Transverse colon (tissue), 4 donors: ENCODE results near the gene SCRG1. TPM values are rescaled to one million over a fixed set of nuclear protein-coding genes. Genes with fewer than 3 reads are reported as not detected.

Experiments used
- DNase-seq: peaks from one replicate; pipeline ENCODE4 v3.0.0-alpha.2; 2019
- H3K27ac ChIP-seq, 4 donors: fragments of 200-600 bp; sonication (generic); 2 replicates each; pipeline ENCODE4 v1.5.1; 2016 to 2018; ENCODE audit warnings: inconsistent platforms in 4 of 4
- H3K27me3 ChIP-seq: fragments of 200-600 bp; sonication (generic); 2 replicates; pipeline ENCODE4 v1.5.1; 2017; ENCODE audit warnings: inconsistent platforms
- H3K36me3 ChIP-seq, 4 donors: fragments of 200-600 bp; sonication (generic); 2 replicates each; pipeline ENCODE4 v1.5.1; 2017 to 2019; ENCODE audit warnings: inconsistent platforms in 4 of 4
- H3K4me1 ChIP-seq, 4 donors: fragments of 200-600 bp; sonication (generic); 2 replicates each; pipeline ENCODE4 v1.5.1; 2017 to 2020; ENCODE audit warnings: inconsistent platforms in 4 of 4
- H3K4me3 ChIP-seq, 4 donors: fragments of 200-600 bp; sonication (generic); 1 replicate in 1 of 4; 2 replicates in 3 of 4; pipeline versions ENCODE4 v1.5.1 to v1.6.1; 2017 to 2019; ENCODE audit warnings: inconsistent platforms in 4 of 4
- H3K9me3 ChIP-seq, 2 donors: fragments of 200-600 bp; sonication (generic); 2 replicates each; pipeline ENCODE4 v1.5.1; 2017 to 2019; ENCODE audit warnings: inconsistent platforms in 2 of 2
- EP300 ChIP-seq: sonication (generic); formaldehyde crosslinking; IDR thresholded peaks from one replicate; pipeline ENCODE4 v1.6.1; 2017; ENCODE audit warnings: antibody characterized with exemption, low read depth
- POLR2A ChIP-seq: fragments of 450-650 bp; IDR thresholded peaks from one replicate; pipeline ENCODE4 v1.6.1; 2016; ENCODE audit warnings: antibody characterized with exemption, mild to moderate bottlenecking, moderate library complexity
- POLR2AphosphoS5 ChIP-seq, 3 donors: sonication (generic); formaldehyde crosslinking; IDR thresholded peaks; one replicate each; pipeline ENCODE4 v1.6.1; 2016; ENCODE audit warnings: antibody characterized with exemption in 3 of 3
- WGBS, 2 donors: methylation state at CpG; one replicate each; pipeline ENCODE4 v1.1.5; 2018; ENCODE audit warnings: low coverage in 1 of 2; 5-methylcytosine and 5-hydroxymethylcytosine counted together
- in situ Hi-C, 4 donors: fragments of 200-750 bp; cut with MboI; loops; one replicate each; pipeline versions ENCODE4 v1.15.0 to v1.15.1; 2017; ENCODE audit warnings: low sequenced_read_pairs in 3 of 4, low pct_ligation_motif_present in 1 of 4, low pct_unique_long_range_greater_than_20kb in 1 of 4
- intact Hi-C: fragments of 100-400 bp; cut with DNase I; formaldehyde crosslinking; loops from one replicate; pipeline ENCODE4 v1.15.1; 2023; ENCODE audit warnings: low total_unique reads
- total RNA-seq, 4 donors: library from RNA; depleted of rRNA; stranded (reverse); fragments of >200 nt; gene quantifications; one replicate each; pipeline ENCODE4 v1.1.0, GENCODE V29; 2016
- TF ChIP-seq, protein P1 (sequence below), 5 experiments: fragments of 200-600 bp in 3 of 5; fragments of 450-650 bp in 2 of 5; sonication (generic) in 3 of 5; IDR thresholded peaks; 1 replicate in 2 of 5; 2 replicates in 3 of 5; pipeline ENCODE4 v1.5.1; 2016 to 2017; ENCODE audit warnings: antibody characterized with exemption in 5 of 5, inconsistent platforms in 3 of 5, mild to moderate bottlenecking in 2 of 5, moderate library complexity in 1 of 5

SCRG1 gene
- total RNA-seq, 4 donors from 2014 or later, result 0.32 to 1.4 (median 1.0) TPM

- no peaks in the 10 kb centered on the region for H3K36me3 ChIP-seq
- 91 to 97% methylated on average over 4 of the region's 4 CpGs for WGBS, 2 donors
- H3K9me3 ChIP-seq, result no peaks in the 10 kb centered on the region
- H3K4me3 ChIP-seq, result no peak overlapping the region
- in situ Hi-C loops, result no loop called here
- no peaks in the 10 kb centered on the region for H3K27me3 ChIP-seq
- no peak for DNase-seq
- intact Hi-C loops, result no loop called here
- TF ChIP-seq, protein P1, sequence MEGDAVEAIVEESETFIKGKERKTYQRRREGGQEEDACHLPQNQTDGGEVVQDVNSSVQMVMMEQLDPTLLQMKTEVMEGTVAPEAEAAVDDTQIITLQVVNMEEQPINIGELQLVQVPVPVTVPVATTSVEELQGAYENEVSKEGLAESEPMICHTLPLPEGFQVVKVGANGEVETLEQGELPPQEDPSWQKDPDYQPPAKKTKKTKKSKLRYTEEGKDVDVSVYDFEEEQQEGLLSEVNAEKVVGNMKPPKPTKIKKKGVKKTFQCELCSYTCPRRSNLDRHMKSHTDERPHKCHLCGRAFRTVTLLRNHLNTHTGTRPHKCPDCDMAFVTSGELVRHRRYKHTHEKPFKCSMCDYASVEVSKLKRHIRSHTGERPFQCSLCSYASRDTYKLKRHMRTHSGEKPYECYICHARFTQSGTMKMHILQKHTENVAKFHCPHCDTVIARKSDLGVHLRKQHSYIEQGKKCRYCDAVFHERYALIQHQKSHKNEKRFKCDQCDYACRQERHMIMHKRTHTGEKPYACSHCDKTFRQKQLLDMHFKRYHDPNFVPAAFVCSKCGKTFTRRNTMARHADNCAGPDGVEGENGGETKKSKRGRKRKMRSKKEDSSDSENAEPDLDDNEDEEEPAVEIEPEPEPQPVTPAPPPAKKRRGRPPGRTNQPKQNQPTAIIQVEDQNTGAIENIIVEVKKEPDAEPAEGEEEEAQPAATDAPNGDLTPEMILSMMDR (IDR thresholded peaks at IDR 0.05), result no peak
- TF ChIP-seq EP300 (no peak), POLR2AphosphoS5 (IDR thresholded peaks at IDR 0.05) (no peak), POLR2A (no peak)
- peaks cover 0 to 7% (median 0%) of the 10 kb centered on the region in 4 donors for H3K4me1 ChIP-seq
- no peak overlapping the region for H3K27ac ChIP-seq
These were observed 16.6 kb downstream of the SCRG1 start for GRCh38 chr4:173382349-173382748.

DNA sequence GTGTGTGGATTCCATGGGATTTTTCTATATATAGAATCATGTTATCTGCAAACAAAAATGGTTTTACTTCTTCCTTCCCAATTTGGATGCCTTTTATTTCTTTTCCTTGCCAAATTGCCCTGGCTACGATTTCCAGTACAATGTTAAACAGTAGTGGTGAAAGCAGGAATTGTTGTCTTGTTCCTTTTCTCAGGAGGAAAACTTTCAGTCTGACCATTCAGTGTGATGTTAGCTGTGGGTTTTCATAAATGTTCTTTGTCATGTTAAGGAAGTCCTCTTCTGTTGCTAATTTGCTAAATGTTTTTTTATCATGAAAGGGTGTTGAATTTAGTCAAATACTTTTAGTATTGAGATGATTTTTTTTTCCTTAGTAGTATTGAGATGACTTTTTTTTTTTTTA lies 17.3 kb downstream of the SCRG1 start:
- peaks cover 0 to 7% (median 0%) of the 10 kb centered on the region in 4 donors for H3K4me1 ChIP-seq
- intact Hi-C loops, result no loop called here
- no peaks in the 10 kb centered on the region for H3K27me3 ChIP-seq
- no peak overlapping the region for H3K27ac ChIP-seq
- no peaks in the 10 kb centered on the region for H3K36me3 ChIP-seq
- no peak for DNase-seq
- no peak overlapping the region for H3K4me3 ChIP-seq
- WGBS, 2 donors, result 45% methylated on average over 1 of the region's 1 CpG; no CpG with 5 or more reads in 1 of the 2 donors
- in situ Hi-C loops, result no loop called here
- no peak for TF ChIP-seq POLR2A
- TF ChIP-seq, protein P1 (IDR thresholded peaks at IDR 0.05), result no peak
- no peak for TF ChIP-seq POLR2AphosphoS5 (IDR thresholded peaks at IDR 0.05)
- no peak for TF ChIP-seq EP300
- no peaks in the 10 kb centered on the region for H3K9me3 ChIP-seq

DNA sequence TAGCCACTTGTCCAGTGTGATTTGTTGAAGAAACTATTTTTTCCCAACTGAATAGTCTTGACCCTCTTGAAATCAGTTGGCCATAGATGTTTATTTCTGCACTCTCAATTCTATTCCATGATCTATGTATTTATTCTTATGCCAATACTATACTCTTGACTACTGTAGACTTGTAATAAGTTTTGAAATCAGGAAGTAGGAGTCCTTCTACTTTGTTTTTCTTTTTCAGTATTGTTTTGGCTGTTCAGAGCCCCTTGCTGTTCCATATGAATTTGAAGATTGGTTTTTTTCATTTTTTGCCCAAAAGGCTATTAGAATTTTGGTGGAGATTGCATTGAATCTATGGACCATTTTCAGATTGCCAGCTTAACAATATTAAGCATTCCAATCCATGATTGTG lies 17.9 kb downstream of the SCRG1 start:
- no peaks in the 10 kb centered on the region for H3K9me3 ChIP-seq
- no peaks in the 10 kb centered on the region for H3K27me3 ChIP-seq
- no peak overlapping the region for H3K4me3 ChIP-seq
- in situ Hi-C loops, result no loop called here
- H3K36me3 ChIP-seq, result peaks cover 0 to under 1% (median 0%) of the 10 kb centered on the region in 4 donors
- no peak overlapping the region for H3K27ac ChIP-seq
- no peak for DNase-seq
- intact Hi-C loops, result no loop called here
- TF ChIP-seq, protein P1 (IDR thresholded peaks at IDR 0.05), result no peak
- TF ChIP-seq POLR2AphosphoS5 (IDR thresholded peaks at IDR 0.05), result no peak
- no peak for TF ChIP-seq POLR2A
- TF ChIP-seq EP300, result no peak
- peaks cover 0 to 7% (median 0%) of the 10 kb centered on the region in 4 donors for H3K4me1 ChIP-seq

- no peak for DNase-seq
- Histone ChIP-seq H3K27me3 (no peaks in the 10 kb centered on the region), H3K4me1 (peaks cover 0 to 12% (median 0%) of the 10 kb centered on the region in 4 donors), H3K27ac (no peak overlapping the region), H3K4me3 (no peak overlapping the region), H3K36me3 (peaks cover 0 to 6% (median 0%) of the 10 kb centered on the region in 4 donors), H3K9me3 (no peaks in the 10 kb centered on the region)
- intact Hi-C loops, result no loop called here
- TF ChIP-seq POLR2AphosphoS5 (IDR thresholded peaks at IDR 0.05) (no peak), POLR2A (no peak), EP300 (no peak)
- TF ChIP-seq, protein P1 (IDR thresholded peaks at IDR 0.05), result no peak
- 98 to 100% methylated on average over 3 of the region's 3 CpGs for WGBS, 2 donors
- in situ Hi-C loops, result no loop called here
These were observed 19.0 kb downstream of the SCRG1 start for GRCh38 chr4:173379929-173380328.
